Neural progenitor cell (in vitro differentiated cells): ENCODE data around the gene STRIP1. TPM values are rescaled to one million over a fixed set of nuclear protein-coding genes. Genes with fewer than 3 reads are reported as not detected.

ENCODE experiments used
- DNase-seq: peaks from one replicate; pipeline ENCODE4 v3.0.0-alpha.2; 2016; ENCODE audit warnings: low spot score
- H2AFZ ChIP-seq: fragments of 200-600 bp; sonication (generic); replicated peaks from 2 replicates; pipeline ENCODE4 v1.6.1; 2016; ENCODE audit warnings: antibody characterized with exemption
- H3F3A ChIP-seq: fragments of 200-600 bp; sonication (generic); 2 replicates; pipeline ENCODE4 v1.6.1; 2016; ENCODE audit warnings: antibody characterized with exemption, low read depth
- H3K27ac ChIP-seq: fragments of 200-600 bp; sonication (generic); 2 replicates; pipeline ENCODE4 v1.5.1; 2016; ENCODE audit warnings: mild to moderate bottlenecking
- H3K27me3 ChIP-seq: fragments of 200-600 bp; sonication (generic); 2 replicates; pipeline ENCODE4 v1.6.1; 2016; ENCODE audit warnings: mild to moderate bottlenecking, moderate library complexity
- H3K36me3 ChIP-seq: fragments of 200-600 bp; sonication (generic); 2 replicates; pipeline ENCODE4 v1.5.1; 2016
- H3K4me1 ChIP-seq: fragments of 200-600 bp; sonication (generic); 2 replicates; pipeline ENCODE4 v1.6.1; 2016; ENCODE audit warnings: mixed run types
- H3K4me2 ChIP-seq: fragments of 200-600 bp; sonication (generic); 2 replicates; pipeline ENCODE4 v1.6.1; 2016
- H3K4me3 ChIP-seq: fragments of 200-600 bp; sonication (generic); 2 replicates; pipeline ENCODE4 v1.5.1; 2016
- H3K79me2 ChIP-seq: fragments of 200-600 bp; sonication (generic); 2 replicates; pipeline ENCODE4 v1.6.1; 2016; ENCODE audit warnings: low read depth
- H3K9ac ChIP-seq: fragments of 200-600 bp; sonication (generic); 2 replicates; pipeline ENCODE4 v1.6.1; 2016
- H3K9me3 ChIP-seq: fragments of 200-600 bp; sonication (generic); 2 replicates; pipeline ENCODE4 v1.5.1; 2016; ENCODE audit warnings: low read depth
- H4K20me1 ChIP-seq: fragments of 200-600 bp; sonication (generic); 2 replicates; pipeline ENCODE4 v1.6.1; 2016; ENCODE audit warnings: low read depth
- H3K27ac Mint-ChIP-seq: 3 replicates; pipeline ENCODE4 v1.8.0; 2021; ENCODE audit warnings: mixed read lengths
- H3K27me3 Mint-ChIP-seq: 2 replicates; pipeline ENCODE4 v1.8.0; 2022; ENCODE audit warnings: low read depth, mild to moderate bottlenecking, inconsistent platforms, moderate library complexity, mixed read lengths; ENCODE audit not compliant: insufficient read depth
- H3K36me3 Mint-ChIP-seq: 3 replicates; pipeline ENCODE4 v1.8.0; 2021; ENCODE audit warnings: mixed read lengths
- H3K4me1 Mint-ChIP-seq: 3 replicates; pipeline ENCODE4 v1.8.0; 2021; ENCODE audit warnings: mixed read lengths
- H3K4me3 Mint-ChIP-seq: 3 replicates; pipeline ENCODE4 v1.8.0; 2021; ENCODE audit warnings: mild to moderate bottlenecking, moderate library complexity, mixed read lengths
- H3K9me3 Mint-ChIP-seq: 3 replicates; pipeline ENCODE4 v1.8.0; 2020; ENCODE audit warnings: mixed read lengths
- CTCF ChIP-seq: fragments of 200-600 bp; sonication (generic); IDR thresholded peaks from 2 replicates; pipeline ENCODE4 v1.5.1; 2017; ENCODE audit warnings: antibody characterized with exemption, mild to moderate bottlenecking
- EZH2 ChIP-seq: fragments of 200-600 bp; sonication (generic); IDR thresholded peaks from 2 replicates; pipeline ENCODE4 v1.6.1; 2017; ENCODE audit warnings: antibody characterized with exemption, mild to moderate bottlenecking, moderate library complexity
- EZH2phosphoT487 ChIP-seq: fragments of 200-600 bp; sonication (generic); IDR thresholded peaks from 2 replicates; pipeline ENCODE4 v1.6.1; 2017; ENCODE audit warnings: antibody characterized with exemption
- total RNA-seq: library from RNA; depleted of rRNA; stranded (reverse); fragments of >200 nt; gene quantifications from 2 replicates; pipeline ENCODE4 v1.2.3, GENCODE V29; 2015; ENCODE audit warnings: low replicate concordance

The STRIP1 gene
- total RNA-seq, 1 donor from 2014 or later = 55.0 TPM

- H3K9me3 Mint-ChIP-seq = no peaks in the 10 kb centered on the region
- Histone ChIP-seq H3K4me3 (no peak overlapping the region), H3F3A (peaks cover 5% of the 10 kb centered on the region), H3K79me2 (no peaks in the 10 kb centered on the region), H2AFZ (no peak overlapping the region), H3K9me3 (no peaks in the 10 kb centered on the region), H3K9ac (no peak overlapping the region), H3K36me3 (no peaks in the 10 kb centered on the region), H3K27me3 (peaks cover 98% of the 10 kb centered on the region), H3K27ac (no peak overlapping the region), H3K4me1 (peaks cover 15% of the 10 kb centered on the region), H4K20me1 (peaks cover 41% of the 10 kb centered on the region), H3K4me2 (no peak overlapping the region)
- no peak overlapping the region for H3K4me3 Mint-ChIP-seq
- no peak for TF ChIP-seq EZH2
- no peak for DNase-seq
- peaks cover 14% of the 10 kb centered on the region for H3K4me1 Mint-ChIP-seq
- H3K27ac Mint-ChIP-seq = no peak overlapping the region
- peaks cover 73% of the 10 kb centered on the region for H3K27me3 Mint-ChIP-seq
- no peaks in the 10 kb centered on the region for H3K36me3 Mint-ChIP-seq
Observed at GRCh38 chr1:110081061-110081460, 46.6 kb downstream of the STRIP1 start.

GRCh38 chr1:110082477-110082876, 48.1 kb downstream of the STRIP1 start:
- no peak overlapping the region for H2AFZ ChIP-seq
- no peaks in the 10 kb centered on the region for H3K79me2 ChIP-seq
- DNase-seq = no peak
- H3K4me2 ChIP-seq = no peak overlapping the region
- peaks cover 15% of the 10 kb centered on the region for H3K4me1 ChIP-seq
- no peak overlapping the region for H3K27ac ChIP-seq
- peaks cover 98% of the 10 kb centered on the region for H3K27me3 ChIP-seq
- H3K4me3 ChIP-seq = no peak overlapping the region
- peaks cover 16% of the 10 kb centered on the region for H3K4me1 Mint-ChIP-seq
- H3K4me3 Mint-ChIP-seq = peak overlapping the region; percentile 13
- H3K9me3 ChIP-seq = no peaks in the 10 kb centered on the region
- H3F3A ChIP-seq = peaks cover 5% of the 10 kb centered on the region
- no peak overlapping the region for H3K9ac ChIP-seq
- no peak overlapping the region for H3K27ac Mint-ChIP-seq
- H3K36me3 ChIP-seq = no peaks in the 10 kb centered on the region
- H3K27me3 Mint-ChIP-seq = peaks cover 76% of the 10 kb centered on the region
- H3K36me3 Mint-ChIP-seq = no peaks in the 10 kb centered on the region
- H3K9me3 Mint-ChIP-seq = no peaks in the 10 kb centered on the region
- no peak for TF ChIP-seq CTCF
- TF ChIP-seq EZH2 = no peak
- no peak for TF ChIP-seq EZH2phosphoT487
- H4K20me1 ChIP-seq = peaks cover 43% of the 10 kb centered on the region

GRCh38 chr1:110083061-110083865, 48.8 kb downstream of the STRIP1 start:
- Histone ChIP-seq H3K27ac (no peak overlapping the region), H3K4me1 (peaks cover 15% of the 10 kb centered on the region), H3K9me3 (no peaks in the 10 kb centered on the region), H3K79me2 (no peaks in the 10 kb centered on the region), H3K4me2 (peak overlapping the region; percentile 60), H3K36me3 (no peaks in the 10 kb centered on the region), H3F3A (peaks cover 5% of the 10 kb centered on the region), H2AFZ (no peak overlapping the region), H3K9ac (no peak overlapping the region), H3K4me3 (peak overlapping the region; percentile 24), H4K20me1 (peaks cover 43% of the 10 kb centered on the region), H3K27me3 (peaks cover 97% of the 10 kb centered on the region)
- H3K27ac Mint-ChIP-seq = no peak overlapping the region
- peaks cover 16% of the 10 kb centered on the region for H3K4me1 Mint-ChIP-seq
- H3K27me3 Mint-ChIP-seq = peaks cover 82% of the 10 kb centered on the region
- H3K4me3 Mint-ChIP-seq = no peak overlapping the region
- no peaks in the 10 kb centered on the region for H3K9me3 Mint-ChIP-seq
- H3K36me3 Mint-ChIP-seq = no peaks in the 10 kb centered on the region
- no peak for DNase-seq
- TF ChIP-seq EZH2 (no peak), CTCF (no peak), EZH2phosphoT487 (no peak)

- Histone ChIP-seq H4K20me1 (peaks cover 43% of the 10 kb centered on the region), H3K4me2 (peak overlapping the region; percentile 60), H3K9me3 (no peaks in the 10 kb centered on the region), H3K79me2 (no peaks in the 10 kb centered on the region), H3K4me3 (peak overlapping the region; percentile 24), H3K9ac (no peak overlapping the region), H3K36me3 (no peaks in the 10 kb centered on the region), H3K27me3 (peaks cover 91% of the 10 kb centered on the region), H3K4me1 (peaks cover 15% of the 10 kb centered on the region), H3K27ac (no peak overlapping the region), H3F3A (peaks cover 5% of the 10 kb centered on the region), H2AFZ (no peak overlapping the region)
- Mint-ChIP-seq H3K4me3 (peak overlapping the region; percentile 66), H3K36me3 (no peaks in the 10 kb centered on the region), H3K27ac (no peak overlapping the region), H3K4me1 (peaks cover 16% of the 10 kb centered on the region), H3K9me3 (no peaks in the 10 kb centered on the region), H3K27me3 (peaks cover 83% of the 10 kb centered on the region)
- peak; percentile 39 for DNase-seq
- TF ChIP-seq EZH2 (no peak), EZH2phosphoT487 (no peak), CTCF (no peak)
Observed at GRCh38 chr1:110083866-110084226, 49.4 kb downstream of the STRIP1 start.
